Measurements from ENCODE around the gene NOP9.

Gene NOP9, protein sequence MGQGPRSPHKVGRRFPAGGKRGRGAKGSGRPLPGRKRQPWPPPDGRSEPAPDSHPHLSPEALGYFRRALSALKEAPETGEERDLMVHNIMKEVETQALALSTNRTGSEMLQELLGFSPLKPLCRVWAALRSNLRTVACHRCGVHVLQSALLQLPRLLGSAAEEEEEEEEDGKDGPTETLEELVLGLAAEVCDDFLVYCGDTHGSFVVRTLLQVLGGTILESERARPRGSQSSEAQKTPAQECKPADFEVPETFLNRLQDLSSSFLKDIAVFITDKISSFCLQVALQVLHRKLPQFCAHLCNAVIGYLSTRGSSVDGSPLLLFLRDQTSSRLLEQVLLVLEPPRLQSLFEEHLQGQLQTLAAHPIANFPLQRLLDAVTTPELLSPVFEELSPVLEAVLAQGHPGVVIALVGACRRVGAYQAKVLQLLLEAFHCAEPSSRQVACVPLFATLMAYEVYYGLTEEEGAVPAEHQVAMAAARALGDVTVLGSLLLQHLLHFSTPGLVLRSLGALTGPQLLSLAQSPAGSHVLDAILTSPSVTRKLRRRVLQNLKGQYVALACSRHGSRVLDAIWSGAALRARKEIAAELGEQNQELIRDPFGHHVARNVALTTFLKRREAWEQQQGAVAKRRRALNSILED

DNA sequence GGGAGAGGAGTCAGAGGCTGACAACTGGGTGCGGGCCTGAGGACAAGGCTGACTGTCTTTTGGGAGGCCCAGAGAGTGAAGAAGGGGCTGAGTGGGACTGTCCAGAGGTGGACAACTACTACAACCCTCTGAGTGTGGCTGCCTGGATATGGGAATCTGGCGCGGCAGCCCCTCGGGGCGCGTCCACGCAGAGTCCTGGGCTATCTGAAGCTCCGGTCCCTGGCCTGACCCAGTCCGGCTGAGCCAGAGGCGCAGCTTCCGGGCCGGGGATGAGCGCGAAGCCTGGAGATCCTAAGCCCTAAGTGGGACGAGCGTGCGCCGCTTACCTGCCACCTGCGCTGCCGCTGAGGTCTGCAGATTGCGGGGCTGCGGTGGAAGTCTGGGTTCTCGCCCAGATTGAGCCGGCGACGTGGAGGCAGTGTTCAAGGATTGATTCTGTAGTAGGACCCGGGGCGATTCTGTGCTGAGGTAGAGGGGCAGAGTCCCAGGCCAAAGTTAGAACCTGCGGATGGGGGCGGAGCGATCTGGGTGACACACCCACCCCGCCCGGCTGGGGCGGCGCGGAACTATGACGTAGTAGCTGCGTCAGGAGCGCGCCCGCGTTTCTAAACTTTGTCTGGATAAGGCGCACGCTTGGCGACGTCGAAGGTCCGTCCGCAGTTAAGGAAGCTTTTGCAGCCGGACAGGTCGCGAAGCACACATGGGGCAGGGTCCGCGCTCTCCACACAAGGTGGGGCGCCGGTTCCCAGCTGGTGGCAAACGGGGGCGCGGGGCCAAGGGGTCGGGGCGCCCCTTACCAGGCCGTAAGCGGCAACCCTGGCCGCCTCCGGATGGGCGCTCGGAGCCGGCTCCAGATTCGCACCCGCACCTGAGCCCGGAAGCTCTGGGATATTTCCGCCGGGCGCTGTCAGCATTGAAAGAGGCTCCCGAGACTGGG is at the start of gene NOP9, which contains the start of gene DHRS1:
Gene NOP9 (plus strand): TSS at position 596 of the 937 bp plus-strand sequence. CDS start 105 bp downstream, at position 701.
Gene DHRS1 (minus strand): TSS at position 526 of the 937 bp plus-strand sequence. CDS start 674 bp downstream, outside the sequence.
- DNase-seq (ENCODE audit: low spot score) = peak; percentile 91

DNA sequence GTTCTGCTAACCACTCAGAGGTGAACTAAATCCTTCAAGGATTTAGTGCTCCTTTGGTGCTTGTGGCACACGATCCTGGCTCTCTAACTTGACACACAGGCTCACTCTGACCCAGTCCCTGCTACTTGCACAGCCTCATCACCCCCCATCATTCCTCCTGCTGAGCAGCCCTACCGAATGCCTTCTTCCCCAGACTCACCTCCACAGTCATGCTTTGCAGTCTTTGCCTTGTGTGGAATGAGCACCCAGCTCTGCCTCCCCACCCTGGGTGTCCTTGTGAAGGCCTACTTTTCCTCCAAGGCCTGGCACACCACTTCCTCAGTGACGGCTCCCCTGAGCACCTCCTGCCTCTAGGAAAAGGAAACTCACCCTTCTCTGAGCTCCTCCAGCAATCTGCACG is 49.3 kb upstream of the NOP9 start:
- no peak for DNase-seq (ENCODE audit: low spot score)

DNA sequence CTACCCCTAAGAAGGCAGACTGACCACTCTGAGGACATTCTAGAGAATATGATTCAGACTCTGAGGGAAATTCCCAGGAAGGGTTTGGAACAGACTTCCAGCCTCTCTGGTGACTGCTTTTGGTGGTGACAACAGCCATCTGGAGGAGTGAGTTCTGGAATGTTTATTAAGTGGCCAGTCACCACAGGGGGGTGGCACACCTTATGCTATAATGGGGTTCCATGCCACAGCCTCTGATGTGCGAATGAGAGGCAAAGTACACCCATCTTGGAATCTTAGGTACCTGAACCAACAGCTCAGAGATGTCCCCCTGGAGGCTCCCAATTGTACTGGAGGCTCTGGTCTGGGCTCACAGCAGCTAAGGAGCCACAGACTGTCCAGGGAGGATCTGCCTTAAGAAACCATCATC is 47.8 kb upstream of the NOP9 start:
- no peak for DNase-seq (ENCODE audit: low spot score)

- DNase-seq (ENCODE audit: low spot score) = no peak
These were observed 47.1 kb upstream of the NOP9 start for GRCh38 chr14:24252289-24253124.

GRCh38 chr14:24253936-24254335 is 45.7 kb upstream of the NOP9 start:
- no peak for DNase-seq (ENCODE audit: low spot score)

- no peak for DNase-seq (ENCODE audit: low spot score)
These were observed 44.8 kb upstream of the NOP9 start for GRCh38 chr14:24254630-24255392.

GRCh38 chr14:24255438-24255837 is 44.2 kb upstream of the NOP9 start:
- DNase-seq (ENCODE audit: low spot score) = no peak

DNA sequence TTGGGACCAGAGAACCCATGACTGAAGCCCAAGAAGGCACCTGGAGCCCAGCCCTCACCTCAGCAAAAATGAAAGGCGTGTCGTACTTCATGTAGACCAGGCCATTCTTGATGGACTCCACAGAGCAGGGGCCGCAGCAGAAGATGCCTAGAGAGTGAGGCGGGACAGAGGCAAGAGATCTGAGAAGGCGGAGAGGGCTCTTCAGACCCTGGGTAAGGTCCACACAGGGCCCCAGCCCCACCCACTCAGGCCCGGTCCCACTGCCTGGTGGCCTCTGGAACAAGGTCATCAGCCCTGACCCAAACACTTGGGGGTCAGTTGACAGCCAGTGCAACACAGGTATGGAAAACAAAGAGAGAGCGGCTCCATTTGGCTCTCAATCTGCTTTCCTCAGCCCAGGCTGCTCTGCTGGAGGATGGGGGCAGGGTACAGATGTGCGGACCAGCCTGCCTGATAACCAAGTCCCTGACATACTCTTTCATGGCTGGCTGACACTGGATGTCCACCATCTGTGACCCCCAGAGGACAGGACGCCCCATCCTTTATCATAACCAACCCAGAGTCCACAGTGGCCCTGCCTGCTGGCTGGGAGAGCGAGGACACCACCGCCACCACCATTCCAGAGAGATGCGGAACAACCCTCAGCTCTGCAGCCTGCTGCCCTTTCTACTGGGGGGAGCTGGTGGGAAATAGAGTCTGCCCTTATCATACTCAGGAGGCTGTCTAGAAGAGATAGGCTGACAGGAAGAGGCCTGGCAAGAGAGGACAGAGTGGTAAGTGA is 43.5 kb upstream of the NOP9 start:
- no peak for DNase-seq (ENCODE audit: low spot score)

DNA sequence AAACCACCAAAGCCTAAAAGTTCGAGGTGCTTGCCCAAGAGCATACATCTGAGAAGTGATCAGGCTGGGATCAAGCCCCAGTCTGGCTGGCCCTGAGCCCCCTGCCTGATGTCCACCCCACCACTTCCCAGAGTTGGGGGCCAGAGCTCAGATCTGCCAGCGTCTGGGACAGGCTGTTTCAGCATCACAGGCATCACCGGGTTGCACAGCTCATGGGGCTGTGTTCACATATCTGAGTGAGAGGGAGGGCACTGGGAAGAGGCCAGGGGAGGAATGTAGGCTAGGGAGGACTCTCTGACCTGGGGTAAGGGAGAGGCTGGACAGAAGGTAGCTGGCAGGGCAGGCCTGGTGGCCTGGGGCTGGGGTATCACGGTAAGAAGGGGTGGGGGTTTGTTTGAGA is 42.7 kb upstream of the NOP9 start:
- no peak for DNase-seq (ENCODE audit: low spot score)

GRCh38 chr14:24258119-24258518 is 41.5 kb upstream of the NOP9 start:
- DNase-seq (ENCODE audit: low spot score) = no peak

GRCh38 chr14:24258548-24259265 is 40.9 kb upstream of the NOP9 start:
- DNase-seq (ENCODE audit: low spot score) = no peak

GRCh38 chr14:24259282-24260025 is 40.2 kb upstream of the NOP9 start:
- no peak for DNase-seq (ENCODE audit: low spot score)

DNA sequence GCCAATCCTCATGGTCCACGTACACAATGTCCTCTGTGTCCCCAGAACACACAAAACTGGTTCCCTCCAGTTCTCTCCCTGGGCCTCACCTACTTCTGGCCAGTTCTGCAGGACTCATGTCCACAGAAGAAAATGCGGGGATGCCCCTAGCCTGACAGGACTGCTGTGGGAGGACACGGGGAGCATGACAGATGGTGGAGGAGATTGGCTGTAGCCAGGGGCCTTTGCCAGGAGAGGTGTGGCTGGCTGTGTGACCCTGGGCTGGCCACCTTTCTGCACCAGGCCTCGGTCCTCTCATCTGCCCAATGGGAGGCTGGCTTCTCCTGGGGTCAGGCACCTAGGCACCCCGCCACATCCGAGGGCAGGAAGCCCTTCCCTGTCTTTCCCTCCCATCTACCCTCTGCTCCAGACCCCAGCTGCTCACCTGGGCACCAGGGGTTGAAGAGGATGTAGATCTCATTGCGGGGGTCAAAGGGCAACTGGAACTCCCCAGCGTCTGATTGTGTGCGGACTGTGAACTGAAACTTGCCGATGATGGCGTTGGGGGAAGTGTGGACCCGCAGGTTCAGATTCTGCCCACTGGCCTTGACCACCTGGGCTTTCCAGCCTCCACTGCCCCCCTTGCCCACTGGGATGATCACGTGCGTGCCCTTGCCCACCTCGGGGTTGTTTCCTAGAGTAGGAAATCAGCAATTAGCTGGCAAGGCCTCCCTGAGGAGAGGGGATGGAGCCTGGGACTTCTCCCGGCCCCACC is 39.4 kb upstream of the NOP9 start:
- no peak for DNase-seq (ENCODE audit: low spot score)

DNA sequence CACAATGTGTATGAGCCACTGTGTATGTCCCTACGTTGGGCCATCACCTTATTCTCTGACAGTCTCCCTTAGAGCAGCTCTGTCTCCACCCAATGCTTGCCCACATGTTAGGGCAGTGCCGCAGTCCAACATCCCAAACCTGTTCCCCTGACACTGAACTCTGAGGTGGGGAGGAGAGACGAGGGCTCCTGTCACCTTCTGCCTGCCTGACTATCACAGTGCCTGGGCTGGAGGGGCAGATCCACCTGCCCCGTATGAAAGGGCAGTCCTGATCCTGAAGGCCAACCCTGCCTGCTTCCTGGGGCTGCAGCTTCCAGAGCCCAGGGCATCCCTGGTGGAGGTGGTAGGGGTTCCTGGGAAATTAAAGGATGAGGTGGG is 38.9 kb upstream of the NOP9 start:
- DNase-seq (ENCODE audit: low spot score) = no peak

- DNase-seq (ENCODE audit: low spot score) = no peak
These were observed 38.2 kb upstream of the NOP9 start for GRCh38 chr14:24261256-24261968.

GRCh38 chr14:24261969-24262327 is 37.7 kb upstream of the NOP9 start:
- no peak for DNase-seq (ENCODE audit: low spot score)
